Smooth muscle cell (in vitro differentiated cells): ENCODE results near the gene STRIP2. TPM values are rescaled to one million over a fixed set of nuclear protein-coding genes. Genes with fewer than 3 reads are reported as not detected.

Experiments
- DNase-seq: peaks from one replicate; lab custom pipeline; 2025; ENCODE audit not compliant: unreplicated experiment; lab: John Stamatoyannopoulos, UW
- H2AFZ ChIP-seq: fragments of 200-600 bp; sonication (generic); 2 replicates; pipeline ENCODE4 v1.6.0; 2016; ENCODE audit warnings: antibody characterized with exemption, low read depth, mild to moderate bottlenecking
- H3F3A ChIP-seq: fragments of 200-600 bp; sonication (generic); 2 replicates; pipeline ENCODE4 v1.6.0; 2017; ENCODE audit warnings: antibody characterized with exemption, low read depth
- H3K27ac ChIP-seq: fragments of 200-600 bp; sonication (generic); 2 replicates; pipeline ENCODE4 v1.5.1; 2016; ENCODE audit warnings: low read depth, mild to moderate bottlenecking
- H3K27me3 ChIP-seq: fragments of 200-600 bp; sonication (generic); 2 replicates; pipeline ENCODE4 v1.6.1; 2016; ENCODE audit warnings: low read depth, mild to moderate bottlenecking
- H3K36me3 ChIP-seq: fragments of 200-600 bp; sonication (generic); 2 replicates; pipeline ENCODE4 v1.5.1; 2016; ENCODE audit warnings: low read depth
- H3K4me1 ChIP-seq: fragments of 200-600 bp; sonication (generic); 2 replicates; pipeline ENCODE4 v1.5.1; 2016; ENCODE audit warnings: low read depth
- H3K4me2 ChIP-seq: fragments of 200-600 bp; sonication (generic); 2 replicates; pipeline ENCODE4 v1.6.0; 2016; ENCODE audit warnings: mild to moderate bottlenecking
- H3K4me3 ChIP-seq: fragments of 200-600 bp; sonication (generic); 2 replicates; pipeline ENCODE4 v1.5.1; 2016; ENCODE audit warnings: mild to moderate bottlenecking
- H3K79me2 ChIP-seq: fragments of 200-600 bp; sonication (generic); 2 replicates; pipeline ENCODE4 v1.6.0; 2016; ENCODE audit warnings: low read depth, mild to moderate bottlenecking
- H3K9ac ChIP-seq: fragments of 200-600 bp; sonication (generic); 2 replicates; pipeline ENCODE4 v1.6.0; 2016; ENCODE audit warnings: low read depth
- H3K9me3 ChIP-seq: fragments of 200-600 bp; sonication (generic); replicated peaks from 2 replicates; pipeline ENCODE4 v1.5.1; 2016; ENCODE audit warnings: low read depth
- H4K20me1 ChIP-seq: fragments of 200-600 bp; sonication (generic); 2 replicates; pipeline ENCODE4 v1.6.0; 2016; ENCODE audit warnings: low read depth
- WGBS: methylation state at CpG from one replicate; pipeline ENCODE4 v1.1.7; 2016; ENCODE audit warnings: low lambda C conversion rate; 5-methylcytosine and 5-hydroxymethylcytosine counted together
- polyA plus RNA-seq: library from polyadenylated mRNA; unstranded; fragments of >200 nt; fragmentation: Nextera tagmentation; extraction: Ambion mirVana; gene quantifications from 2 replicates; pipeline ENCODE4 v1.2.1, GENCODE V29; 2016
- small RNA-seq: library from RNA; depleted of rRNA; stranded (forward); fragments of <200 nt; gene quantifications from one replicate; pipeline ENCODE3, GENCODE V24; 2014
- total RNA-seq: library from RNA; depleted of rRNA; stranded (reverse); fragments of >200 nt; gene quantifications from 2 replicates; pipeline ENCODE4 v1.2.3, GENCODE V29; 2014
- TF ChIP-seq, protein P1 (sequence below): fragments of 200-600 bp; sonication (generic); IDR thresholded peaks from 2 replicates; pipeline ENCODE4 v1.5.1; 2017; ENCODE audit warnings: borderline replicate concordance, mild to moderate bottlenecking, antibody characterized with exemption; ENCODE audit not compliant: insufficient read depth, poor library complexity, severe bottlenecking

STRIP2 gene
- total and polyA plus RNA-seq, 2 experiments from 2014 or later, result 0.39 to 6.9 TPM

DNA sequence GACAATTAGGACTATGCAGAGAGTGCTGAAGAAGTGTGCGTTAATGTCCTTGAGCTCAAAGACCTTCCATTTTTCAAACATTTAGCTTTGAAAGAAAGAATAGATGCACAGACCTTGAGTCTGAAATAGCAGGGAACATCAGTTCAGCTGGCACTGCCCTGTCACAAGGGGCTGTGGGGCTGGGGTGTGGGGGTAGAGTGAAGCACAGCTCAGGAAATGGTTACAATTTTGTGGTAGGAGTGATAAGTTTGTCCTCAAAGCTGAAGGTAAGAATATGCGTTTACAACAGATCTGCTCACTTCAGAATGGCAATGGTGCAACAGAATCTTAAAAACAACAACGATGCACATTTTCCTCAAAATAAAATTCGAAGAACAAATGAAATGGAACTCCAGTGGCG is 101.7 kb downstream of the STRIP2 start:
- Histone ChIP-seq H3K36me3 (no peaks in the 10 kb centered on the region), H3F3A (no peaks in the 10 kb centered on the region), H2AFZ (no peak overlapping the region), H3K4me3 (no peak overlapping the region), H3K4me2 (no peak overlapping the region), H3K27me3 (no peaks in the 10 kb centered on the region), H3K27ac (no peak overlapping the region), H4K20me1 (no peaks in the 10 kb centered on the region), H3K9ac (no peak overlapping the region), H3K79me2 (no peaks in the 10 kb centered on the region), H3K4me1 (no peaks in the 10 kb centered on the region), H3K9me3 (no peaks in the 10 kb centered on the region)
- WGBS, result 73% methylated on average over 5 of the region's 5 CpGs
- TF ChIP-seq, protein P1, sequence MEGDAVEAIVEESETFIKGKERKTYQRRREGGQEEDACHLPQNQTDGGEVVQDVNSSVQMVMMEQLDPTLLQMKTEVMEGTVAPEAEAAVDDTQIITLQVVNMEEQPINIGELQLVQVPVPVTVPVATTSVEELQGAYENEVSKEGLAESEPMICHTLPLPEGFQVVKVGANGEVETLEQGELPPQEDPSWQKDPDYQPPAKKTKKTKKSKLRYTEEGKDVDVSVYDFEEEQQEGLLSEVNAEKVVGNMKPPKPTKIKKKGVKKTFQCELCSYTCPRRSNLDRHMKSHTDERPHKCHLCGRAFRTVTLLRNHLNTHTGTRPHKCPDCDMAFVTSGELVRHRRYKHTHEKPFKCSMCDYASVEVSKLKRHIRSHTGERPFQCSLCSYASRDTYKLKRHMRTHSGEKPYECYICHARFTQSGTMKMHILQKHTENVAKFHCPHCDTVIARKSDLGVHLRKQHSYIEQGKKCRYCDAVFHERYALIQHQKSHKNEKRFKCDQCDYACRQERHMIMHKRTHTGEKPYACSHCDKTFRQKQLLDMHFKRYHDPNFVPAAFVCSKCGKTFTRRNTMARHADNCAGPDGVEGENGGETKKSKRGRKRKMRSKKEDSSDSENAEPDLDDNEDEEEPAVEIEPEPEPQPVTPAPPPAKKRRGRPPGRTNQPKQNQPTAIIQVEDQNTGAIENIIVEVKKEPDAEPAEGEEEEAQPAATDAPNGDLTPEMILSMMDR, result no peak
- DNase-seq, result no peak

DNA sequence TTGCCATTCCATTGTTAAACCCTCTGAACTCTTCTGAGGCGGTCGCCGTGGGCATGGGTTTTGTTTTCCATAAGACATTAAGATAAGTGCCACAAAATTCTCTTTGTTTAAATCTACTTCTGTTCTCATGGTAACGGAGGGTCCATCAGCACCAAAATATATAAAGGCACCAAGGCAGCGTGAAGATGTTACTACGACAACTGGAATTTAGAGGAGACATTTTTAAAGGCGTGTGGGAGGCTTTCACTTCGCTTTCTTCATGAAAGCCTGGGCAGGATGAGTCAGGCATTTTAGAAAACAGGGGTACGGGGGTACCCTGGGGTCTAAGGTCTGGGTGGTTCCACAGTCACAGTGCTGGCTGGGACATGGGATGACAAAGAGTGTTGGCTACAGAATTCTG is 102.1 kb downstream of the STRIP2 start:
- TF ChIP-seq, protein P1, result no peak

More for the DNA sequence above, 102.1 kb downstream of the STRIP2 start:
- Histone ChIP-seq H3K9ac (no peak overlapping the region), H3F3A (no peaks in the 10 kb centered on the region), H4K20me1 (no peaks in the 10 kb centered on the region), H3K4me1 (no peaks in the 10 kb centered on the region), H3K36me3 (no peaks in the 10 kb centered on the region), H2AFZ (no peak overlapping the region), H3K27ac (no peak overlapping the region), H3K4me2 (no peak overlapping the region), H3K4me3 (no peak overlapping the region), H3K27me3 (no peaks in the 10 kb centered on the region), H3K79me2 (no peaks in the 10 kb centered on the region), H3K9me3 (no peaks in the 10 kb centered on the region)
- DNase-seq, result no peak
- 82% methylated on average over 9 of the region's 9 CpGs for WGBS

Small RNA genes within 50 kb of the gene (small RNA-seq; reads per million reads assigned to genes)
- 0.47 reads per million, percentile 16 among the genes with 10 or more reads in this experiment for gene AC009244.1
- gene RNU1-72P, result not detected
- gene SNRPGP3, result not detected

Other genes with a start within 250 kb of the STRIP2 start
- gene SMO, start 245.8 kb upstream of the STRIP2 start, total RNA-seq, result 23.6 and 30.6 TPM in 2 replicates
- gene SMO, start 245.8 kb upstream of the STRIP2 start, polyA plus RNA-seq, result 21.0 and 25.8 TPM in 2 replicates
- 7.3 and 10.8 TPM in 2 replicates for gene AHCYL2, start 209.4 kb upstream of the STRIP2 start, total RNA-seq
- 5.4 and 6.3 TPM in 2 replicates for gene AHCYL2, start 209.4 kb upstream of the STRIP2 start, polyA plus RNA-seq
- not detected in 2 replicates for gene SMKR1, start 68.1 kb downstream of the STRIP2 start, total RNA-seq
- not detected in 2 replicates for gene SMKR1, start 68.1 kb downstream of the STRIP2 start, polyA plus RNA-seq
- gene NRF1, start 177.3 kb downstream of the STRIP2 start, total RNA-seq, result 10.2 and 13.4 TPM in 2 replicates
- 8.9 and 10.1 TPM in 2 replicates for gene NRF1, start 177.3 kb downstream of the STRIP2 start, polyA plus RNA-seq